Suppressor macrophage (primary cell): ENCODE results near the gene IL19.

Source experiments
- DNase-seq, 4 experiments: peaks; one replicate each; pipeline ENCODE4 v3.0.0-alpha.2; 2020 to 2022

IL19 gene

DNA sequence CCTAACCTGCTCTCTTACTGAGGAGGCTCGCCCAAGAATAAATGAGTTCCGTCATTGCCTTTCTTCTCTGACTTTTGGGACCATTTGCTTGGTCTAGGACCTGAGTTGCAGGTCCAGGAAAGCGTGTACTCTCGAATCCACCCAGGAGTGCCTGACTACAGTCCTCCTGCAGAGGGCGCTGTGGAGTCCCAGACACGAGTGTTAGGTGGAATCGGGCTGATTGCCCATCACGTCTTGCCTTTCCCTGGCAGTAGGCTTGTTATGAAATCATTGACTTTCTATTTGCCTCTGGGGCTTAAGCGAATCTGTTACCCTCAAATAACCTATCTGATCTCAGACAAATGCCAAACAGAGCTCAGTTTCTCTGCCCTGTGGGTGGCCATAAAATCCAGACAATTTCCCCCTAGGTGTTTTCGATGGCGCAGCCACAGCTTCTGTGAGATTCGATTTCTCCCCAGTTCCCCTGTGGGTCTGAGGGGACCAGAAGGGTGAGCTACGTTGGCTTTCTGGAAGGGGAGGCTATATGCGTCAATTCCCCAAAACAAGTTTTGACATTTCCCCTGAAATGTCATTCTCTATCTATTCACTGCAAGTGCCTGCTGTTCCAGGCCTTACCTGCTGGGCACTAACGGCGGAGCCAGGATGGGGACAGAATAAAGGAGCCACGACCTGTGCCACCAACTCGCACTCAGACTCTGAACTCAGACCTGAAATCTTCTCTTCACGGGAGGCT is 94.5 kb downstream of the IL19 start, which contains the start of gene IL20:
IL20 (plus strand) TSS at position 685 of the 733 bp plus-strand sequence. CDS start 230 bp downstream, outside the sequence.
- peak; percentile 76 to 87 (median 82) for DNase-seq

DNA sequence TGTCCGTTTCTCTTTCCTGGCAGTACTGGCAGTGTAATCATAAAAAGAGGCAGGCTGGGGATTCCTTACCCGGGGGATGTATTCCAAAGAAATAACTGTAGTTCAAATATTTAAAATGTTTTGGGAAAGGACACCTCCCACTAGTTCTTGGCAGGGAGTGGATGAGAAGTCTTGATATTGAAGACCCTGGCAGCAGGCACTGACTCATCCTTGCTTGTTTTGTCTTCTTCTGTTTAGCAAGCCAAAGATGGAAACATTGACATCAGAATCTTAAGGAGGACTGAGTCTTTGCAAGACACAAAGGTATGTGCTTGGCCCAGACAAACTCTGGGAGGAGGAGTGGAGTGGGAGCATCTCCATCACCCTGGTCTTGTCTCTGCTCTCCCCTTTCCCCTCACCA is 95.5 kb downstream of the IL19 start:
- DNase-seq = no peak

DNA sequence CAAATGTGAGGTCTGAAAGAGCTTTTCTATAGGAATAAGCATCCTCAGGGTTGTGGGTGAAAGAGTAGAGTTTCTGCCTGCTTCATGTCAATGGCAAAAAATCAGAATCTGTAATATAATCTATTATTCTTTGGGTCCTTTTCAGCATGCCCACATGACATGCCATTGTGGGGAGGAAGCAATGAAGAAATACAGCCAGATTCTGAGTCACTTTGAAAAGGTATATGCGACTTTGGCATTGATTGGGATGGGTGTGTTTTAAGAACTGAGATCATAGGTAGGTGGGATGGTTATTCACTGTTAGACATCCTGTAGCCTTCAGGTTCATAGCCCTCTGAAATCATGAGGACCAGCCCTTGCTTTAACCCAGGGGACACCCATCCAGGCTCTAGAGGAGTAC is 96.7 kb downstream of the IL19 start:
- no peak for DNase-seq

DNA sequence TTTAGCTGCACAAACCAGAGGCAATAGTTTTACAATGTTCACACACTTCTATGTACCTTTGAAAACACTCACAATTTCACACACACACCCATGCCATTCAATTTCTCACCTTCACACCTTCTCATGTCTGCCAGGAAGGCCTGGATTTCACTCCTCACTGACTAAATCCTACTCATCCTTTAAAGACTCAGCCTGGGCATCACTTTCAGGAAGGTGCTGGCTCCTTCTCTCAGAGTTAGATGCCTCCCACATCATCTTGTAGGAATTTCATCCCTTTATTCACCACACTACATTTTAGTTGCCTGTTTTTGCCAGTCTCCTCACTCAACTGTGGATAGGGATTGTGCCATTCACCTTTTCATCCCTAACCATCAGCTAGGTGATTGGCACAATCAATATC is 97.1 kb downstream of the IL19 start:
- DNase-seq = no peak

DNA sequence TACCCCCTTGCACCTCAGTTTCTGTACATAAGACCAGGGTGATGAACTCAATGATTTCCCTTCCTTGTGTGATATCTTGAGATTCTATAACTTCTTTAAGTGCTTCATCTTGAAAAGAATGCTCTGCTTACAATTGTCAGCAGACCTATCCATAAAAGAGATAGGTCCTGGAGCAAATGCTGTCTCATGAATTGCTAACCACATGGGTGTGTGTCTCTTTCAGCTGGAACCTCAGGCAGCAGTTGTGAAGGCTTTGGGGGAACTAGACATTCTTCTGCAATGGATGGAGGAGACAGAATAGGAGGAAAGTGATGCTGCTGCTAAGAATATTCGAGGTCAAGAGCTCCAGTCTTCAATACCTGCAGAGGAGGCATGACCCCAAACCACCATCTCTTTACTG is 97.7 kb downstream of the IL19 start:
- DNase-seq = no peak

DNA sequence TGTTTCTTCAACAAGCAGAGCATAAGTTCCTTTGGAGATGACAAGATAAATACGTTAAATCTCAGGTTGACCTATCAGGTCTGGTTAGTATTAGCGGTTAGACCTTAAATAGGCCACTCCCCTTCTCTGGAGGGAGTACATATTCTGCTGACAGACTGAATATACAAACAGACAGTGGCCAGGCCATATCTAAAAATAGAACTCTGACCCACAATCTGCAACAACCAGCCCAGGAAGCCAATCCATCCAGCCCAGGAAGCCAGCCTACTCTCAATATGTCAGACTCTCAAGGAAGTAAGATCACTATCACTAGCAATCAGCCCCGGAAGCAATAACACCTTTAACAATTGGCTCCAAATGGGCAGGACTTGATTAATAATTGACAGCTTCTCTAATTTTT is 101.6 kb downstream of the IL19 start:
- no peak for DNase-seq

DNA sequence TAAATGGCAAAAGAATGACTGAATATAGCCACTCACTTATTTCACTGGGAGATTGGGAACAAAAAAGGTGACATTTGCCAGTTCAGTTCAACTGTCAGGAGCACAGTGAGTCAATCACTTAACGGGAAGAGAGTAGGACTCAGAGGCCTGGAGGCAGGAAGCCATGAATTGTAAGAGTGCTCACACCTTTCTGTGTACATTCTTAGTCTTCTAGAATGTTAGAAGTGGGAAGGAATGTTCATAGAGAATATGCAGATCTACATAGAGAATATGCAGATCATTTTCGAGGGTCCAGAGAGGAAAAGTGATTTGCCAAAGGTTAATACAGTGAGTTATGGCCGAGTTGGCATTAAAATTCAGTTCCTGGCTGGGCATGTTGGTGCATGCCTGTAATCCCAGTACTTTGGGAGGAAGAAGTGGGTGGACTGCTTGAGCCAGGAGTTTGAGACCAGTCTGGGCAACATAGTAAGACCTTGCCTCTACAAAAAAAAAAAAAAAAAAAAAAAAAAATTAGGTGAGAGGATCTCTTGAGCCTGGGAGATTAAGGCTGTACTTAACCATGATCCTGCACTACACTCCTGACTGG is 103.1 kb downstream of the IL19 start:
- DNase-seq = no peak

DNA sequence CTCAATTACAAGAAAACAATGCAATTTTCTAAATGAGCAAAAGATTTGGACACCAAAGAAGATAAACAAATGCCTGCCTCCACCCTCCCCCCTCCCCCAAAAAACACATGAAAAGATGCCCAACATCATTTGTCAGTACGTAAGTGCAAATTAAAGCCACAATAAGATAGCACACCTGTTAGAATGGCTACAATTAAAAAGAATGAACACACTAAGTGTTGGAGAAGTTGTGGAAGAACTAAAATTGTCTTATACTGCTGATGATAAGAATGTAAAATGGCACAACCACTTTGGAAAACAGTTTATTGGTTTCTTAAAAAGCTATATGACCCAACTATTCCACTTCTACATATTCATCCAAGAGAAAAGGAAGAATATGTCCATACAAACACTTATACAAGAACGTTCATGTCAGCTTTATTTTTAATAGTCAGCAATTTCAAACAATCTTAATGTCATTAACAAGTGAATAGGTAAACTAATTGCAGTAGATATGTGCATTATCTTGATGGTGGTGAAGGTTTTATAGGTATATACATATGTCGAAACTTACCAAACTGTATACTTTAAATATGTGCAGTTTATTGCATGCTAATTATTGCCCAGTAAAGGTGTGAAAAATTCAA is 105.3 kb downstream of the IL19 start:
- DNase-seq = no peak

DNA sequence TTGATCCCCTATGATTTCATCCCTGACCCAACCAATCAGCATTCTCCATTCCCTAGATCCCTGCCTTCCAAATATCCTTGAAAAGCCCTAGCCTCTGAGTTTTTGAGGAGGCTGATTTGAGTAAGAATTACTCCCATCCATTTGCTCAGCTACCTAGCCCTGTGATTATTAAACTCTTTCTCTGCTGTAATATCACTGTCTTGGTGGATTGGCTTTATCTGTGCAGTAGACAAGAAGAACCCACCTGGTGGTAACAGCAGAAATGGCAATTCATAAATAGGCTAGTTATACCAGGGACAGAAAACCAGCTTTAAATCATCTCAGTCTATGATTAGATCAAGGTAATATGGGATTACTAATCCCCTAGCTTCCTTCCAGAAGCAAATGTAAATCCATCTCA is 107.9 kb downstream of the IL19 start:
- DNase-seq = no peak

DNA sequence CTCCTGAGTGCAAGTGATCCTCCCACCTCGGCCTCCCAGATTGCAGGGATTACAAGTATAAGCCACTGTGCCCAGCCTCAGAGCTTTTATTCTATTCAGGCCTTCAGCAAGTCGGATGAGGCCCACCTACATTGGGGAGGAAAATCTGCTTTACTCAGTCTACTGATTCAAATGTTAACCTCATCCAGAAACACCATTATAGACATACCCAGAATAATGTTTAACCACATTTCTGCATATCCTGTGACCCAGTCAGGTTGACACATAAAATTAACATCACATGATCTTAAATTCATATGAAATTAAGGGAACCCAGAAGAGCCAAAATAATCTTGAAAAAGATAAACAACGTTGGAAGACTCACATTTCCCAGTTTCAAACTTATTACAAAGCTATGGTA is 109.7 kb downstream of the IL19 start:
- DNase-seq = no peak

DNA sequence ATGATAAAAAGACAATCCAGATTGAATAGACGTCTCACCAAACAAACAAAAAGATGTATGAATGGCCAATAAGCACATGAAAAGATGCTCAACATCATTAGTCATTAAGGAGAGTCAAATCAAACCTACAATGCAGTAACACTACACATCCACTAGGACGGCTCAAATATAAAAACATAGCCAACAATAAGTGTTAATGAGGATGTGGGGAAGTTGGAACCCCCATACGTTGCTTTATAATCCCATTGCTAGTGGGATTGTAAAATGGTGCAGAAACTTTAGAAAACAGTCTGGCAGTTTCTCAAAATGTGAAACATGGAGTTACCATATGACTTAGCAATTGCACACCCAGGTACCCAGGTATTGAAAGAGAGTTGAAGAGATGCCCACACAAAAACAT is 112.0 kb downstream of the IL19 start:
- DNase-seq = no peak

DNA sequence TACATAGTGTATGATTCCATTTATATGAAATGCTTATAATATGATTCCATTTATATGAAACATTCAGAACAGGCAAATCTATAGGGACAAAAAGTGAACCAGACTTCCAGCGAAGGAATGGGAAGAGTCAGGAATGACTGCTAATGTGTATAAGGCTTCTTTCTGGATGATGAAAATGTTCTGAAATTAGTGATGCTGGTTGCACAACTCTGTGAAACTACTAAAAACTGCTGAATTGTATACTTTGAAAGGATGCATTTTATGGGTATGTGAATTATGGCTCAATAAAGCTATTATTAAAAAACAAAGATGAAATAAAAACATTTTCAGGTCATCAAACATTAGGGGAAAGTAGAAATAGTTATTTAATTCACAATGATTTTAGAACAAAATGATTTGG is 112.6 kb downstream of the IL19 start:
- no peak for DNase-seq

DNA sequence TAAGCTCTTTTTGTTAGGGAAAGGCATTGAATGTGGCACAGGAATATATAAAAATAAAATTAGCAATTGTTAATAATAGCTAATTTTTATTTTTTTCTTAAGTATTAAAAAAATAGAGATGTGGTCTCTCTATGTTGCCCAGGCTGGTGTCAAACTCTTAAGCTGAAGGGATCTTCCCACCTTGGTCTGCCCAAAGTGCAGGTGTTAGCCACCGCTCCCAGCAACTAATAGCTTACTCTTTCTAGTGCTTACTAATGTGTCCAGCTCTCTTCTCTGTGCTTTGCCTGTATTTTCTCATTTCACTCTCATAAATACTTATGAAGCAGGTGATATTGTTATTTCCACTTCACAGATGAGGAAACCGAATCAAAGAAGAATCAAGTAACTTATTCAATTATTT is 113.3 kb downstream of the IL19 start:
- no peak for DNase-seq

DNA sequence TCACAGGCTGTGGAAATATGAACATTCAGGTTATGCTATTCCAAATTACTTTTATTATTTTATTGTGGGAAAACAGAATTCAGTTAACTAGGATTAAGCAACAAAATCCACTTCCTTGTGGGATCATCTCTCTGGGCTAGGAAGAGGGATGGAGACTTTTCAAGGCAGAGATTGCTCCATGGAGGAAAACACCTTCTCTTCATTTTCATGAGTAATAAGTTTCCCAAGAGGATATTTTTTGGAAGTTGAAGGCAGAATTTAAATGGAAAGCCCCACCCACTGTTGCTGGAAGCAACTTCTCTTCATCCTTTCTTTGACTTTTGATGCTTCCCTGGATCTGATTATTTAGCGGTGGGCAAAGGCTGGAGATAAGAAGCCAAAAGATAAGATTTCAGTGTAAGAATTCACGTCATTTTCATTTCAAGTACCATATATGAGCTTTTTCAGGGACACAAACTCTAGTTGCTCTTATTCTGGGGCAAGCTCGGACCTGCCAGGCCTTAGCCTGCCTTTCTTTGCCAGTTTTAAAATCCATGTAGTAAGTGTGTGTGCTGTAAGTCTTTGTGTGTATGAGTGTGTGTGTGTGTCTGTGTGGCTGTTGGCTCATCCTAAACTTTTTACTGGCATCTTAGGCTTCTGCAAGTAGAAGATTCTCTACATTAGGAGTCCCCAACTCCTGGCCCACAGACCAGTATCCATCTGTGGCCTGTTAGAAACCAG is 114.9 kb downstream of the IL19 start:
- DNase-seq = no peak

DNA sequence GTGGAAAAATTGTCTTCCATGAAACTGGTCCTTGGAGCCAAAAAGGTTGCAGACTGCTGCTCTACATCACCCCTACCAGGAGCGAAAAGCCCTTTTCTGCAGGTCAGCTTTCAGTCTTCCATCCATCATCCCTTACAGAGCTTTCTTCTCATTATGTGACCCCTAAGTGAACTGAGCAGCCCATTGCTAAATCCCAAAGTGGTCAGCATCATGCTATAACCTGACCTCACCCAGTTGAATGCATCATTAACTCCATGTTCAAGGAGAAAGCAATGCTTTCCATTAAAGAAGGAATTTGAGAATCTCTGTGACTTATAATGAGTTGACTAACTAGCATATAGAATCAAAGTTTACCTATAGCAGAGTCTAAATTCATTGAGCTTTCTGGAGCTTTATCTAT is 116.3 kb downstream of the IL19 start:
- DNase-seq = no peak

DNA sequence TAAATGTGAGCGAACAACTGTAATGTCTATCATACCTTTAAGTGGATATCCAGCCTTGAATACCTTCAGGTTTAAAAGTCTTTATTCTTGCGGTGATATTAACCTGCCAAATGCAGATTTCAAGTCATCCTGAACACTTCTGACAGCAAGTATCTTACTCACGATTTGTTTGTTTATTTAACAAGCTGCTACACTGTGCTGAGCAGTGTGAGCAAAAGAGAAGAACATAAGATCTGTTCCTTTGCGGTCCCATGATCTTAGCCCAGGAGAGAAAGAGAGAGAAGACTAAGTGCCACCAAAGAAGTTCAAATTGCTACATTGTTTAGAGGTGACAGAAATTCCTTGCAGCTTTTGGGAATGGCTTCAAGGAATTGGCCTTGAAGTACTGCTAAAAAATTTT is 117.1 kb downstream of the IL19 start:
- DNase-seq = no peak

DNA sequence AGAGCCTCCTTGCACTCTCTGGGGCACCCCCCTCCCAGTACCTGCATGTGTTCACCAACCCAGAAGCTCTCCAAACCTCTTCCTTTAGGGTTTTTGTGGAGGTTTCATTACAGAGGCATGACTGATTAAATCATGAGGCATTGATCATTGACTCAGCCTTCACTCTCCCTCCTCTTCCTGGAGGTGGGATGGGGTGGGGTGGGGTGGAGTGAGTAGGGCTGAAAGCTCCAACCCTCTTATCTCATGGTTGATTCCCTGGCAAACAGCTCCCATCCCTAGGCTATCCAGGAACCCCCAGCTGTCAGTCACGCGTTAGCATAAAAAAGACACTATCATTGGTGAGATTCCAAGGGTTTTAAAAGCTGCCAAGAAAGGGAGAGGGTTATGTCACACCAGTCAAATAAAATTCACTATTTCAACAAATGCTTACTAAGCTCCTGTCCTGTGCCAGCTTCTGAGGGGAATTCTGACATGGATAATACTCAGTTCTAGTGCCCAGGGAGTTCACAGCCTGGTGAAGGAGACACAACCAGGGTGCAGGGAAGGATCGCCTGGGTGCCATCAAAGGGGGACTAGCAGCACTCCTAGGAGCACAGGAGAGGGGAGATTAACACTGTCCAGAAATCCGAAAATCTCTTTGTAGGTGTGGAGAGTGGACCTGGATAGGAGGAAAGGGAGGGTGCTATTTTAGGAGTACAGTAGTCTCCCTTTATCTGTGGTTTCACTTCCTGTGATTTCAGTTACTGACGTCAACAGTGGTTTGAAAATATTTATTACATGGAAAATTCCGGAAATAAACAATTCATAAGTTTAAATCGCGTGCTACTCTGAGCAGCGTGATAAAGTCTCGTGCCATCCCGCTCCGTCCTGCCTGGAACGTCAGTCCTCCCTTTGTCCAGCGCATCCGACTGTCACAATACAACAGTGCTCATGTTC is 119.8 kb downstream of the IL19 start:
- peak; percentile 81 to 93 (median 88) for DNase-seq

DNA sequence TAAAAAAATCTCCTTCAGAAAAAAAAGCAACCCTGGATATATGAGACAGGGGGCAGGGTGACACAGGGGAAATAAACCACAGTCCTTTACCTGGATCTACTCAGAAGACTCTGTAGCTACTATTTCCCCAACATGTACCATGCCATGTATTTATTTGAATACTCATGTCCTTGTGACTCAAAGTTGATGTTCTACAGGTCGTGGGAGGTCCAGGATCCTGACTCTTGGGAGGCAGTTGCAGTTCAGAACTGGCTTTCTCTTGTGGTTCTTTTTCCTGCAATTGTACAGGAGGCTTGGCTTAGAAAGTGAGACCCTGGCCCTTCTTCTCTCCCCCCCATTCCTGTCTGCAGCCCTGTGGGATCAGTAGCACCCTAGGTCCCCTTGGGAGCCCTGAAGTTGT is 120.8 kb downstream of the IL19 start:
- peak in 3 of 4 experiments; percentile 25 to 42 (median 37) for DNase-seq
